Neuron (in vitro differentiated cells): Measurements from ENCODE around the gene CCDC180.

Experiments
- H2AFZ ChIP-seq: one replicate; pipeline ENCODE4 v1.6.1; 2013; ENCODE audit warnings: low read depth, mild to moderate bottlenecking, inconsistent platforms, low read length, moderate library complexity
- H3K27me3 ChIP-seq: one replicate; pipeline ENCODE4 v1.6.1; 2013; ENCODE audit warnings: low read length; ENCODE audit not compliant: insufficient read depth
- H3K36me3 ChIP-seq: one replicate; pipeline ENCODE4 v1.6.1; 2013; ENCODE audit warnings: low read length; ENCODE audit not compliant: insufficient read depth
- H3K4me1 ChIP-seq: one replicate; pipeline ENCODE4 v1.6.1; 2013; ENCODE audit warnings: low read length; ENCODE audit not compliant: insufficient read depth
- H3K4me3 ChIP-seq: 2 replicates; pipeline ENCODE4 v1.5.1; 2013; ENCODE audit warnings: mild to moderate bottlenecking, low read length, moderate library complexity
- H3K9me3 ChIP-seq: one replicate; pipeline ENCODE4 v1.6.1; 2013; ENCODE audit warnings: low read length

CCDC180 gene

GRCh38 chr9:97349400-97349799, 41.9 kb downstream of the CCDC180 start:
- Histone ChIP-seq H3K4me3 (no peak overlapping the region), H3K4me1 (no peaks in the 10 kb centered on the region), H2AFZ (no peak overlapping the region)

GRCh38 chr9:97354637-97355036, 47.2 kb downstream of the CCDC180 start:
- Histone ChIP-seq H3K4me1 (no peaks in the 10 kb centered on the region), H3K36me3 (peaks cover 3% of the 10 kb centered on the region), H3K27me3 (no peaks in the 10 kb centered on the region), H3K4me3 (no peak overlapping the region), H2AFZ (no peak overlapping the region), H3K9me3 (no peaks in the 10 kb centered on the region)

More at GRCh38 chr9:97349400-97349799, 41.9 kb downstream of the CCDC180 start:
- peaks cover 2% of the 10 kb centered on the region for H3K9me3 ChIP-seq
- H3K36me3 ChIP-seq: no peaks in the 10 kb centered on the region
- H3K27me3 ChIP-seq: no peaks in the 10 kb centered on the region

GRCh38 chr9:97357056-97357455, 49.6 kb downstream of the CCDC180 start:
- Histone ChIP-seq H2AFZ (no peak overlapping the region), H3K4me1 (no peaks in the 10 kb centered on the region), H3K9me3 (no peaks in the 10 kb centered on the region)

More at GRCh38 chr9:97357056-97357455, 49.6 kb downstream of the CCDC180 start:
- Histone ChIP-seq H3K36me3 (peaks cover 3% of the 10 kb centered on the region), H3K4me3 (no peak overlapping the region), H3K27me3 (no peaks in the 10 kb centered on the region)
